Smooth muscle cell of the pulmonary artery (primary cell): ENCODE results near the gene MSMB. TPM values are rescaled to one million over a fixed set of nuclear protein-coding genes. Genes with fewer than 3 reads are reported as not detected.

Experiments used
- total RNA-seq: library from RNA; depleted of rRNA; stranded (reverse); fragments of >200 nt; gene quantifications from 2 replicates; pipeline ENCODE4 v1.2.3, GENCODE V29; 2014

The MSMB gene, protein sequence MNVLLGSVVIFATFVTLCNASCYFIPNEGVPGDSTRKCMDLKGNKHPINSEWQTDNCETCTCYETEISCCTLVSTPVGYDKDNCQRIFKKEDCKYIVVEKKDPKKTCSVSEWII
- total RNA-seq = not detected in 2 replicates

DNA sequence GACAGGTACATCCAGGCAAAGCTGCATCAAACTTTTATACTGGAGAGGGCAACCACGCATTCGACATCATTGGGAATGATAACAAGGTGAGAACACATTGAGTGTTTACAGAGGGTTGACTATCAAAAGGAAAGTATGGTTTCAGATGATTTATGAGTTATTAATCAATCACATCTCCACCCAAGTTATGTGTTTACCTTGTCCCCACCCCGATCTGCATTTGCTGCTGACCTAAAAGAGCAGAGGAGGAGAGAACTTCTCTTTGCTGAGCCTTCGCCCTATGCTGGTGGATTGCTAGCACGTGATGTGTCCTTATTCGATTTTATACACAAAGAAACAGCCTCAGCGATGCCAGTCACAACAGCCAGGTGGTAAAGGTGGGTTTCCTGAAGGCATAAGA lies at the start of gene MSMB:
TSS of gene MSMB (minus strand) at position 9 of the 400 bp plus-strand sequence. CDS start 32 bp downstream, outside the sequence.

DNA sequence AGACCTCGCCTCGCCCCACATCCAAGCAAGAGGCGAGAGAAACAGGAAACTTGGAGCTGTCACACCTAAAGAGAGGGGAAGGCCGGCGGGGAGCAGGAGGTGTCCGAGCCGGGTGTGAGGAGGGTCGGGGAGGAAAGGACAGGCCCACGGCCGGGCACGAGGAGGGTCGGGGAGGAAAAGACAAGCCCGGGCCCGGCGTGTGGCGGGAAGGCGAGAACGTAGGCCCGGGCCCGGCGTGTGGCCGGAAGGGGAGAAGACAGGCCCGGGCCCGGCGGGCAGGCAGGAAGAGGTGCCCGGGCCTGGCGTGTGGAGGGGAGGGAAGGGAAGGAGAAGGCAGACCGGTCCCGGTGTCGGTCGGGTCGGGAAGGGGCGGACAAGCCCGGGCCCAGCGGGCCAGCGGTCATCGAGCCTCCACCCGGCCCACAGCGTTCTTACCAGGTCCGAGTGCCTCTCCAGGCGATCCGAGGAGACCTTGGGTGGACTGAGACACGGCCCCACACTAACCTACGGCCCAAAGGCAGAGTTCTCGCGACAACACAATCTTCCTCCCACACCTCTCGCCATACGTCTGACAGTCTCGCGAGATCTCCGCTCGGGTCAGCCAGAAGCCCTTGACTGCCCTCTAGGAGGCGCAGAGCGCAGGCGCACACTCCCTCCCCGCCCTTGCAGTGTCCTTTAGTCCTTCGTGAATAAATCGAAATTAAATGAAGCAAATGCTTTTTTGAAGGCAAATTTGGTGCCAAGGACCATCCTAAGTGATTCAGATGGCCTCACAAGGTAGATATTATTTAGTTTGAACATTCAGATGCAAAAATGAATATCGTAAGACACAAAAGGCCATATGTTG lies 15.8 kb downstream of the MSMB start, which contains the start of gene NCOA4:
TSS of gene NCOA4 (minus strand) at position 533 of the 847 bp plus-strand sequence. CDS start 13,943 bp downstream, outside the sequence.

Other genes with a start within 250 kb of the MSMB start
- 3.2 and 6.2 TPM in 2 replicates for gene AGAP4, start 198.8 kb downstream of the MSMB start, total RNA-seq
- gene TIMM23, start 73.8 kb downstream of the MSMB start, total RNA-seq = 44.8 and 50.4 TPM in 2 replicates
- gene NCOA4, start 15.6 kb downstream of the MSMB start, total RNA-seq = 128 and 150 TPM in 2 replicates
- not detected in 2 replicates for gene ANTXRL, start 240.7 kb upstream of the MSMB start, total RNA-seq